IPS-18a (cell line): ENCODE measurements around the gene ITSN1.

Experiments
- H3K27ac ChIP-seq: one replicate; pipeline ENCODE4 v1.5.1; 2013; ENCODE audit warnings: low read length
- H3K27me3 ChIP-seq: one replicate; pipeline ENCODE4 v1.6.1; 2013; ENCODE audit warnings: mild to moderate bottlenecking, low read length; ENCODE audit not compliant: control insufficient read depth, insufficient read depth
- H3K36me3 ChIP-seq: one replicate; pipeline ENCODE4 v1.6.1; 2013; ENCODE audit warnings: low read depth, low read length; ENCODE audit not compliant: control insufficient read depth
- H3K4me1 ChIP-seq: one replicate; pipeline ENCODE4 v1.6.1; 2013; ENCODE audit warnings: low read depth, low read length; ENCODE audit not compliant: control insufficient read depth
- H3K4me3 ChIP-seq: one replicate; pipeline ENCODE4 v1.5.1; 2013; ENCODE audit warnings: low read length
- H3K9ac ChIP-seq: one replicate; pipeline ENCODE4 v1.6.1; 2013; ENCODE audit warnings: mild to moderate bottlenecking, low read length, moderate library complexity
- H3K9me3 ChIP-seq: one replicate; pipeline ENCODE4 v1.6.1; 2013; ENCODE audit warnings: low read depth, low read length; ENCODE audit not compliant: control insufficient read depth

Gene ITSN1

GRCh38 chr21:33874161-33874560 lies 231.9 kb downstream of the ITSN1 start:
- Histone ChIP-seq H3K4me3 (no peak overlapping the region), H3K9me3 (no peaks in the 10 kb centered on the region), H3K36me3 (no peaks in the 10 kb centered on the region), H3K27me3 (no peaks in the 10 kb centered on the region), H3K4me1 (no peaks in the 10 kb centered on the region), H3K9ac (no peak overlapping the region), H3K27ac (no peak overlapping the region)

GRCh38 chr21:33875026-33875695 lies 232.9 kb downstream of the ITSN1 start:
- Histone ChIP-seq H3K9ac (no peak overlapping the region), H3K4me3 (no peak overlapping the region), H3K4me1 (no peaks in the 10 kb centered on the region), H3K36me3 (no peaks in the 10 kb centered on the region), H3K27ac (no peak overlapping the region), H3K9me3 (no peaks in the 10 kb centered on the region), H3K27me3 (no peaks in the 10 kb centered on the region)

- no peak overlapping the region for H3K27ac ChIP-seq
- H3K9me3 ChIP-seq = no peaks in the 10 kb centered on the region
- H3K4me3 ChIP-seq = no peak overlapping the region
- H3K36me3 ChIP-seq = no peaks in the 10 kb centered on the region
- H3K9ac ChIP-seq = no peak overlapping the region
- H3K27me3 ChIP-seq = no peaks in the 10 kb centered on the region
- H3K4me1 ChIP-seq = no peaks in the 10 kb centered on the region
Measured at GRCh38 chr21:33878824-33879223, 236.5 kb downstream of the ITSN1 start.

- Histone ChIP-seq H3K4me3 (no peak overlapping the region), H3K36me3 (no peaks in the 10 kb centered on the region), H3K27me3 (no peaks in the 10 kb centered on the region), H3K9ac (no peak overlapping the region), H3K9me3 (no peaks in the 10 kb centered on the region), H3K27ac (no peak overlapping the region), H3K4me1 (no peaks in the 10 kb centered on the region)
Measured at GRCh38 chr21:33880626-33881025, 238.3 kb downstream of the ITSN1 start.

DNA sequence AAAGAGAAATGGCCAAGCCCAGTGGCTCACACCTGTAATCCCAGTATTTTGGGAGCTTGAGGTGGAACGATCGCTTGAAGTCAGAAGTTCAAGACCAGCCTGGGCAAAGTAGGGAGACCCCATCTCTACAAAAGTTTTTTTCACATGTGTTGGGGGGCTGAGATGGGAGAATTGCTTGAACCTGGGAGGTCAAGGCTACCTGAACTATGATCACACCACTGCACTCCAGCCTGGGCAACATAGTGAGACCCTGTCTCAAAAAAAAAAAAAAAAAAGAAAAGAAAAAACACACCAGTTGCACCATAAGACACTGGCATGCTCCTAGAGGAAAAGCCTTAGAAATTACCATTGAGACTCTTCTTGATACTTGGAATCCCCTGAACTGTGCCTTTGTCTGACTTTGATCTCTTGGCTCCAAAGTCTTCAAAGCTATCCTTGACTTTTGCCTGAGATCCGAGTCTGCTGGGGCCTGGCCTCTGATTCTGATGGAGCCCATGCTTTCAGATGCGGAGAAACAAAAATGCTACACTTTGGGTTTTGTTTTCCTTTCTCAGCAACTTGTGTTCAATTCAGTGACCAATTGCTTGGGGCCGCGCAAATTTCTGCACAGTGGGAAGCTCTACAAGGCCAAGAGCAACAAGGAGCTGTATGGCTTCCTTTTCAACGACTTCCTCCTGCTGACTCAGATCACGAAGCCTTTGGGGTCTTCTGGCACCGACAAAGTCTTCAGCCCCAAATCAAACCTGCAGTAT lies 239.6 kb downstream of the ITSN1 start:
- no peak overlapping the region for H3K4me3 ChIP-seq
- H3K9me3 ChIP-seq = no peaks in the 10 kb centered on the region
- H3K36me3 ChIP-seq = no peaks in the 10 kb centered on the region
- no peak overlapping the region for H3K9ac ChIP-seq
- no peaks in the 10 kb centered on the region for H3K27me3 ChIP-seq
- no peak overlapping the region for H3K27ac ChIP-seq
- no peaks in the 10 kb centered on the region for H3K4me1 ChIP-seq

DNA sequence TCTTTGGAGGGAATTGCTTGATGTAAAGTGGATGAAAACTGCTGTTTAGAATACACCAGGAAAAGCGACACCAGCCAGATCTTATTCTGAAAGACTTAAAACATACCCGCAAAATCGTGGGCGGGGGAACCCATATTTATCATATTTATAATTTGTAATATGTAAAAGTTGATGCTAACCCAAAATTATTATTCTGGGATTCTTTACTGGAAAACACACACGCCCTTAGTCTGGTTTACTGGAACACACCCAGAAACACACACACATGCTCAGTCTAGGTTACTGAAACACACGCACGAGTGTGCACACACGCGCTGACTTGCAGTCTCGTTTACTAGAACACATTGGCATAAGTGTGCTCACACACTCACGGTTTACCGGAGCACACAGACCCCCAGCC lies 240.8 kb downstream of the ITSN1 start:
- Histone ChIP-seq H3K27me3 (no peaks in the 10 kb centered on the region), H3K9ac (no peak overlapping the region), H3K4me3 (no peak overlapping the region), H3K27ac (no peak overlapping the region), H3K9me3 (no peaks in the 10 kb centered on the region), H3K36me3 (no peaks in the 10 kb centered on the region), H3K4me1 (no peaks in the 10 kb centered on the region)

DNA sequence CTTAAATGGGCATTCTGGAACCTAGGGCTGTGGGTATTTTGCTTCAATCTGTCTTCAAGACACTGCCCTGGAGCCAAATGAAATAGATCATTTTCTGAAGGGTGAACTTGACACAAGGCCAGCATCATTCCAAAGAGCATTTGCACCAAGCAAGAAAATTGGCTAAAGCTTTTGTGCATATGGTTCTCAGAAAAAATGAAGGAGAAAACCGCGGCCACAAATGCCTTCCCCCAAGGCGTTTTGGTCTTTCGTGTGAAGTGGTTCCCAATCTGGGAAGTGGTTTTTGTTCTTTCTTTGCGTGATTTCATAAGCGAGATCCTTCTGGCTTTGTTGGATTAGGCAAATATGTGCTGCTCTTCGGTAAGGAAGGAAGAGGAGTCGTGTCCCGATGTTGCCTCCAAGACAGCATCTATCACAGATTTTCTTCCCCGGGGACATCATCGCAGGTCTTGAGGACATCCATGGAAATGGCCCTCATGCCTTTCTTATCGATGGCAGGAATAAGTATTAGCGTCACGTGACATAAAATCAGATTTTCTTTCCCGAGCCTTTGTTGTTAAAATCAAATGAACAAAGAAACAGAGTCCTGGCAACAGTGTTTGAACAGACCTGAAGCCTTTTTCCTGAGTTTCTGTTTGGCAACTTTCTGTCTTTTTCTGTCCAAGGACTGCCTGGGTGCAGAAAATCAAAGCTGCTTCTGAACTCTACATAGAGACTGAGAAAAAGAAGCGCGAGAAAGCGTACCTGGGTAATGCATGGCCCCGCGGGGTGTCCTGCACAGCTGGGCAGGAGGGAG lies 242.3 kb downstream of the ITSN1 start:
- Histone ChIP-seq H3K4me1 (no peaks in the 10 kb centered on the region), H3K4me3 (no peak overlapping the region), H3K9me3 (no peaks in the 10 kb centered on the region), H3K27me3 (no peaks in the 10 kb centered on the region), H3K36me3 (no peaks in the 10 kb centered on the region), H3K9ac (no peak overlapping the region), H3K27ac (no peak overlapping the region)

GRCh38 chr21:33885172-33885514 lies 242.8 kb downstream of the ITSN1 start:
- no peak overlapping the region for H3K4me3 ChIP-seq
- H3K27ac ChIP-seq = no peak overlapping the region
- H3K27me3 ChIP-seq = no peaks in the 10 kb centered on the region
- no peak overlapping the region for H3K9ac ChIP-seq
- no peaks in the 10 kb centered on the region for H3K36me3 ChIP-seq
- no peaks in the 10 kb centered on the region for H3K9me3 ChIP-seq
- no peaks in the 10 kb centered on the region for H3K4me1 ChIP-seq

GRCh38 chr21:33886321-33886720 lies 244.0 kb downstream of the ITSN1 start:
- H3K9ac ChIP-seq = no peak overlapping the region
- no peaks in the 10 kb centered on the region for H3K36me3 ChIP-seq
- no peak overlapping the region for H3K27ac ChIP-seq
- no peak overlapping the region for H3K4me3 ChIP-seq
- no peaks in the 10 kb centered on the region for H3K9me3 ChIP-seq
- no peaks in the 10 kb centered on the region for H3K27me3 ChIP-seq
- H3K4me1 ChIP-seq = no peaks in the 10 kb centered on the region

DNA sequence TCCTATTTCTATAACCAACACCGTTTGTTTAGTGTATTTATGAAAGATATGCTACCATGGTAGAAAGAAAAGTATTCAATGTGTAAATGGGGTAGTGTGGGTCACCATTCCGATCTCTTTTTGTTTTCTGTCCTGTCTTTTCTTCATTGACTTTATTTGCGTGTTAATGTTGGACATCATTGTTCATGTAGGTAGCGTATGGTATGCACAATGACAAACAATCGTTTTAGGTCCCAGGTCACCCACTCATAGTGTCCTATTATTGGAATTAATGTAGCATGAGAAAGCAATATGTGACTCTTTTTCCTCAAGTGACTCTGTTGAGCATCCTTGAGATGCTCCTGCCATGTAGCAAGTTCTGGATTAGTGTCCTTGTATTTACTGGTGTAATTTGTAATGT lies 247.9 kb downstream of the ITSN1 start:
- H3K36me3 ChIP-seq = no peaks in the 10 kb centered on the region
- no peak overlapping the region for H3K27ac ChIP-seq
- peaks cover 10% of the 10 kb centered on the region for H3K4me1 ChIP-seq
- H3K4me3 ChIP-seq = no peak overlapping the region
- H3K9me3 ChIP-seq = no peaks in the 10 kb centered on the region
- no peaks in the 10 kb centered on the region for H3K27me3 ChIP-seq
- H3K9ac ChIP-seq = no peak overlapping the region

GRCh38 chr21:33892853-33893252 lies 250.6 kb downstream of the ITSN1 start:
- H3K4me1 ChIP-seq = peaks cover 10% of the 10 kb centered on the region
- no peaks in the 10 kb centered on the region for H3K27me3 ChIP-seq
- H3K9ac ChIP-seq = no peak overlapping the region
- no peaks in the 10 kb centered on the region for H3K9me3 ChIP-seq
- H3K4me3 ChIP-seq = no peak overlapping the region
- H3K27ac ChIP-seq = no peak overlapping the region
- no peaks in the 10 kb centered on the region for H3K36me3 ChIP-seq
